AG10803 (cell line): ENCODE data around the gene CARS2.
"Not testable (repeated sequence)": the region's sequence is repeated elsewhere in the genome, so short reads cannot be mapped to it uniquely, and the experiment has no call there.

ENCODE experiments used
- DNase-seq: peaks from one replicate; pipeline ENCODE4 v3.0.0; 2010; ENCODE audit warnings: low read depth
- H3K4me3 ChIP-seq: 2 replicates; pipeline ENCODE4 v1.5.1; 2011; ENCODE audit warnings: mild to moderate bottlenecking, low read length, control low read depth
- TF ChIP-seq, protein P1 (sequence below): conservative IDR thresholded peaks from 2 replicates; pipeline ENCODE4 v1.5.1; 2011; ENCODE audit warnings: mild to moderate bottlenecking, low read length, control low read depth, inconsistent platforms

CARS2 gene

DNA sequence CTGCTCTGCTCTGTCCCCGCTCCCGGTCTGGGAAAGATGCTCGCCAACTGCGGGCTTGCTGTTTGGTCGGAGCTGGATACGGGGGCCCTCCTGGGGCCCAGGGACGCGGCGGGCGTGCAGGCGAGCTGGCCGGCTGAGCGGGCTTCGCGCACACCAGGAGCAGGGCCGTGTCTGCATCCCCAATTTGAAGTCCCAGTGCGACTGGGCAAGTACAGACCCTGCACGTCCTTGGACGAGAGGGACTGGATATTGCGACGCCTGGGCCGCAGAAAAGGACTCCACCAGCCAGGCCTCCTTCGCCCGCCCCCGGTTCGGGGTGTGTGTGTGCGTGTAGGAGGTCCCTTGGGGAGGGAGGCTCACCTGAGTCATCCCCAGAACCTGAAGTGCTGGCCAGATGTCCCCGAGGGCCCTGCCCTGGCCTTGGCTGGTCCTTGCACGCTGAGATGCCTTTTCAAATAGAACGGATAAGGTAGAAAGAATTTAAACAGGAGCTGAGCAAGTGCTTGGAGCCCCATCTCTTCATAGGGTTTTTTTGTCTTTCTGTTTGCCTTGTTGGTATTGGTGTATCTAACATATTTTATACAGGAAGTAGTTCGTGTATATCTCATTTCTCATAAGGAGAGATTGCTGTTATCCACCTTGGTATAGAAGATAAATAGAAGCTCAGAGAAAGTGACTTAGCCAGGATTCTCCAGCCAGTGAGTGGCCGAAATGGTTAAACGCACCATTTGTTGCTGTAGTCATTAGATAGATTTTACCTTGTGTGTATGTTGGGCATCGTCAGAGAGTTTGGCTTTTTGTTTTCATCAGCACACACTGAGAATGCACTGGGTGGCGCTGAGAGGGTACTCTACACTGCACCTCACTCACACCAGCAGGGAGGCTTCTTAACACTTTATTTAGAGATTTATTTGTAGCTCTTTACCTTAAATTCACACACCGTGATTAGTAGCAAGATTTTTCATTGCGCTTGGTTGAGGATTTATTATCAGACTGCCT, 89.5 kb downstream of the CARS2 start:
- peak; percentile 62 for DNase-seq
- TF ChIP-seq, protein P1, sequence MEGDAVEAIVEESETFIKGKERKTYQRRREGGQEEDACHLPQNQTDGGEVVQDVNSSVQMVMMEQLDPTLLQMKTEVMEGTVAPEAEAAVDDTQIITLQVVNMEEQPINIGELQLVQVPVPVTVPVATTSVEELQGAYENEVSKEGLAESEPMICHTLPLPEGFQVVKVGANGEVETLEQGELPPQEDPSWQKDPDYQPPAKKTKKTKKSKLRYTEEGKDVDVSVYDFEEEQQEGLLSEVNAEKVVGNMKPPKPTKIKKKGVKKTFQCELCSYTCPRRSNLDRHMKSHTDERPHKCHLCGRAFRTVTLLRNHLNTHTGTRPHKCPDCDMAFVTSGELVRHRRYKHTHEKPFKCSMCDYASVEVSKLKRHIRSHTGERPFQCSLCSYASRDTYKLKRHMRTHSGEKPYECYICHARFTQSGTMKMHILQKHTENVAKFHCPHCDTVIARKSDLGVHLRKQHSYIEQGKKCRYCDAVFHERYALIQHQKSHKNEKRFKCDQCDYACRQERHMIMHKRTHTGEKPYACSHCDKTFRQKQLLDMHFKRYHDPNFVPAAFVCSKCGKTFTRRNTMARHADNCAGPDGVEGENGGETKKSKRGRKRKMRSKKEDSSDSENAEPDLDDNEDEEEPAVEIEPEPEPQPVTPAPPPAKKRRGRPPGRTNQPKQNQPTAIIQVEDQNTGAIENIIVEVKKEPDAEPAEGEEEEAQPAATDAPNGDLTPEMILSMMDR = peak; percentile 30; the same call in 1 of the 2 replicates
- peak overlapping the region; percentile 83 for H3K4me3 ChIP-seq

DNA sequence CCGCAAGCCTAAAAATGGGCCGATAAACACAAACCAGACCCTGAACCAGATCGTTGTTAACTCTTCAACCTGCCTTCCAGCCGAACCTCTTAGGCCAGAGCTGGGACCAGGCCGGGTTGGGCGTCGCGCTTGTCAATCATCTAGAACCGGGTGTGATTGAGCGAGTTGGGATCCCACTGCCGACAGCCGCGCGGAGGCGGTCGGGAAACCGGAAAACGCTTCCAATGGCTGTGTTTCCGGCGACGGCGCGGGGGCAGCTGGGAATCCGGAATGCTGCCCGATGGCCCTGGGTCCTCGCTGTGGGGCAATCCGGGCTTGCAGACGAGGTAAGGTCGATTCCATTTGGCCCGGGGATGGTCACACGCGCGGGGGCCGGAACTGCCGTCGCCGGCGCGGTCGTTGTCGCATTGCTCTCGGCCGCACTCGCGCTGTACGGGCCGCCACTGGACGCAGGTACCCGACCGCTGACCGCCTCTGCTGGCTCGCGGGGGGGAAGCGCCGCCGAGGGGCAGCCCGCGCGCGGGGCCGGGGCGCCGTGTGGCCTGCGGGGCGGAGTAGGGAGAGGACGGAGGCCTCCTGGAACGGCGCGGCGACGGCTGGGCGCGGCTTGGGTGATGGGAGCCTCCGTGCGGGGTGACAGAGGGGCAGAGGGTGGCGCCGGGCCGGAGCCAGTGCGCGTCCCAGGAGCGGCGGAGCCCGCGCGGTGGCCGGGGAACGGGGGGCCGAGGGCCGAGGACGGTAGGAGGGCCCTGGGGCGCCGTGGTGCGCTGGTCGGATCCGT, 90.4 kb downstream of the CARS2 start, which contains the start of gene NAXD:
NAXD (plus strand) TSS at position 224 of the 781 bp plus-strand sequence; CDS start at position 281, 57 bp downstream.
- peak; percentile 97 for DNase-seq
- TF ChIP-seq, protein P1 = no peak

DNA sequence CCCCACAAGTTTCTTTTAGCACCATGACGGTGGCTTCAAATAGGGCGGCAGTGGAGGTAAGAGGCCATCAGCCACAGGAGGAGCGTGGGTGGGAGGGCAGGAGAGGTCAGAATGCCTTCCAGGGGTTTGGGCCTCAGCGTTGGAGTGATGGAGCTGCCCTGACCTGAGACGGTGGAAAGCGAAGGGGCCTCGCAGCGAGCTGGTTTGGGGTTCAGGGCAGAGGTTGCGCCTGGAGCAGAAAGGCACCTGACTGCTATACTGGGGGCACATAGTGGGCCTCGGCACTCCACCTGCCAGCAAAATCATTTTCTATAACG, 91.0 kb downstream of the CARS2 start:
- peak overlapping the region; percentile 83 for H3K4me3 ChIP-seq
- no peak for DNase-seq
- TF ChIP-seq, protein P1 = no peak

More for the DNA sequence above, 90.4 kb downstream of the CARS2 start, which contains the start of gene NAXD:
- H3K4me3 ChIP-seq = peak within 1 kb of the TSS; percentile 83

DNA sequence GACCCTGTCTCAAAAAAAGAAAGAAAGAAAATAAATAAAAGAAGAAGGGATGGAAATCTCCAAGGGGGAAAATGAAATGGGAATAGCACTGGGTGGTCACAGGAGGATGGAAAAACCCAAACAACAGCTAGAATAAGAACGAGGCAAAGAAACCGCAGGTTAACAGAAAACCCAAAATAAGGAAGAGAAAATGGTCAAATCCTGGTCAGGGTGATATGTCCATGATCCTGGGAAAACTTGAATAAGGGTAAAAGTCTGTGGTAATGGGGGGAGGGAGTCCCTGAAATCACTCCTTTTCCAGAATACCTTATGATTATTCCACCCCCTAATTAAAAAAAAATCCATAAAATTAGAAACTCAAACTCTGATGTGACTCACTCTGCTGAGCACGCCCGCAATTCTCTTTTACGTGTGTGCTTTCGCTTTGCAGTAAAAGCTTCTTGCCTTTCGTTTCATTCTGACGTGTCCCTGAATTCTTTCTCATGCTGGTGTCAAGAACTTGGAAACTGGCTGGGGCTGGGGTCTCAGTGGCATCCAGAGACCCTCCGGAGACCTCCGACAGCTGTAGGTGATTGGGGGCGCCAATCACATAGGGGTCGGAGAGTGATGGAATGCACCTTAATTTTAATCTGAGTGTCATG, 94.8 kb downstream of the CARS2 start:
- DNase-seq = no peak
- TF ChIP-seq, protein P1 = no peak
- H3K4me3 ChIP-seq = no peak overlapping the region

DNA sequence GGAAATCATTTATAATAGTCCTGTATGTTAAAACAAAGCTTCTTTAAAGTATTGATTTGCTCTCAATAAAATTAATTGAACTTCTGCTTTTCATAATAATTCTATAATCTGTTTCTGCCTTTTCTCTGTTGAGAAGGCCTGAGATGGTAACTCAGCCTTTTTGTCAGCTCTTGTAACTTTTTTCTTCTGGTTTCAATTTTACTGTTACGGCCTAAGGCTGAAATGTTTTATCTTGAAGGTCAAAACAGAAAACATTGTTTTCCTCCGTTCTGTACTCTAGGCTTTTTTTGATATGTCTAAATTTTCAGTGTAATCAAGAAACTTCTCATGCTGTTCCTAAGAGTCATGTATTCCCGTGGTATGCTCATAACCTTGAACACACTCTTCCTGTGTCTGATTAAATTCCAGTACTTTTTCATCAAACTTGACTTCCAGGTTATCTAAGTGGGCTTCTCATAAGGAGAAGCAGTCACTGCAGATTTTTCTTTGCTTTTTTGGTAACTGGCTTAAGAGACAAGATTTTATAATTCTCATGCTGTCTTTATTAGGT, 98.2 kb downstream of the CARS2 start:
- TF ChIP-seq, protein P1 = no peak
- DNase-seq = no peak
- H3K4me3 ChIP-seq = no peak overlapping the region

DNA sequence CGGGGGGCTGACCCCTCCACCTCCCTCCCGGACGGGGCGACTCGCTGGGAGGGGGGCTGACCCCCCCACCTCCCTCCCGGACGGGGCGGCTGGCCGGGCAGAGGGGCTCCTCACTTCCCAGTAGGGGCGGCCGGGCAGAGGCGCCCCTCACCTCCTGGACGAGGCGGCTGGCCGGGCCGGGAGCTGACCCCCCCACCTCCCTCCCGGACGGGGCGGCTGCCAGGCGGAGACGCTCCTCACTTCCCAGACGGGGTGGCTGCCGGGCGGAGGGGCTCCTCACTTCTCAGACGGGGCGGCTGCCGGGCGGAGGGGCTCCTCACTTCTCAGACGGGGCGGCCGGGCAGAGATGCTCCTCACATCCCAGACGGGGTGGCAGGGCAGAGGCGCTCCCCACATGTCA, 99.6 kb downstream of the CARS2 start:
- DNase-seq, H3K4me3 ChIP-seq: not testable (repeated sequence)

DNA sequence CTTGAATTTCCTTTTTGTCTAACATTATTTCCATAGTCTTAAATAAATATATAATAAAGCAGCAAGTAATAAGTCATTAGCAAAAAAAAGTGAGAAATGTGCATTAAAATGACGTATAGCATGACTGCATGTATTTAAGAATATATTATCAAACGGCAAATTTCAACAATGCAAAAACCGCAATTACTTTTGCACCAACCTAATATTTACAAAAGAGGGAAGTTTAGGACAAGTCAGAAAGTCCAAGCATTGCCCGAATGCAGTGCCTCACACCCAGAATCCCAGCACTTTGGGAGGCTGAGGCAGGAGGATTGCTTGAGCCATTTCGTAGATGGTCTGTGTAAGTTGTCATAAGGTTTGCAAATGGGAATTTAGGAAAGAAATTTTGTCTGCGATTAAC, 100.8 kb downstream of the CARS2 start:
- no peak overlapping the region for H3K4me3 ChIP-seq
- DNase-seq = no peak
- TF ChIP-seq, protein P1 = no peak
